Measurements from ENCODE around the gene BMPR1B. TPM values are rescaled to one million over a fixed set of nuclear protein-coding genes. Genes with fewer than 3 reads are reported as not detected.

Gene BMPR1B
- total RNA-seq, 1 experiment from 2014 or later, result 0.62 TPM

- H3K4me3 ChIP-seq (ENCODE audit: low read depth in 2 of 2, low read length in 2 of 2), result no peak overlapping the region
- H3K36me3 ChIP-seq (ENCODE audit: control insufficient read depth, insufficient read depth, low read length), result no peaks in the 10 kb centered on the region; the same call in 1 of the 2 replicates
- TF ChIP-seq TCF7L2 (IDR thresholded peaks at IDR 0.05; ENCODE audit: low read depth, low read length) (no peak), SIN3A (IDR thresholded peaks at IDR 0.05; ENCODE audit: borderline replicate concordance, insufficient read depth, low read depth, low read length) (no peak), POLR2AphosphoS5 (IDR thresholded peaks at IDR 0.05; ENCODE audit: low read depth, low read length) (no peak), CTCF (IDR thresholded peaks at IDR 0.05) (no peak), REST (IDR thresholded peaks at IDR 0.05; ENCODE audit: insufficient read depth in 1 of 2, low read depth in 2 of 2, low read length in 1 of 2) (no peak)
- in situ Hi-C loops (cut with HindIII; ENCODE audit: low pct_unique_long_range_greater_than_20kb, low sequenced_read_pairs) (no loop called here), intact Hi-C loops (cut with micrococcal nuclease; ENCODE audit: unreplicated experiment) (no loop called here)
- H3K4me1 ChIP-seq (ENCODE audit: control insufficient read depth, insufficient read depth, low read length), result no peaks in the 10 kb centered on the region
- no peaks in the 10 kb centered on the region for H3K9me3 ChIP-seq (ENCODE audit: control insufficient read depth, insufficient read depth, low read depth, low read length)
- ATAC-seq (no peak), DNase-seq (ENCODE audit: low read depth, low spot score) (no peak)
- POLR2A ChIA-PET, result no interaction called here
- BruUV-seq (replicated peaks), result no TSS peak
- H3K27me3 ChIP-seq (ENCODE audit: control insufficient read depth, insufficient read depth, low read length), result no peaks in the 10 kb centered on the region
- CTCF ChIA-PET, result no interaction called here
- no peak overlapping the region for H3K27ac ChIP-seq (ENCODE audit: low read length)
Measured at GRCh38 chr4:95108883-95109421, 351.2 kb downstream of the BMPR1B start.

GRCh38 chr4:95114521-95114920 is 356.8 kb downstream of the BMPR1B start:
- no peak for DNase-seq (ENCODE audit: low read depth, low spot score)
- no peak overlapping the region for H3K27ac ChIP-seq (ENCODE audit: low read length)
- in situ Hi-C loops (cut with HindIII; ENCODE audit: low pct_unique_long_range_greater_than_20kb, low sequenced_read_pairs) (no loop called here), intact Hi-C loops (cut with micrococcal nuclease; ENCODE audit: unreplicated experiment) (no loop called here)
- CTCF ChIA-PET, result no interaction called here
- no peaks in the 10 kb centered on the region; the same call in 1 of the 2 replicates for H3K36me3 ChIP-seq (ENCODE audit: control insufficient read depth, insufficient read depth, low read length)
- TF ChIP-seq TCF7L2 (IDR thresholded peaks at IDR 0.05; ENCODE audit: low read depth, low read length) (no peak), CTCF (IDR thresholded peaks at IDR 0.05) (no peak), REST (IDR thresholded peaks at IDR 0.05; ENCODE audit: insufficient read depth in 1 of 2, low read depth in 2 of 2, low read length in 1 of 2) (no peak), SIN3A (IDR thresholded peaks at IDR 0.05; ENCODE audit: borderline replicate concordance, insufficient read depth, low read depth, low read length) (no peak), POLR2AphosphoS5 (IDR thresholded peaks at IDR 0.05; ENCODE audit: low read depth, low read length) (no peak)
- no peaks in the 10 kb centered on the region for H3K4me1 ChIP-seq (ENCODE audit: control insufficient read depth, insufficient read depth, low read length)
- no peaks in the 10 kb centered on the region for H3K27me3 ChIP-seq (ENCODE audit: control insufficient read depth, insufficient read depth, low read length)
- no TSS peak for BruUV-seq (replicated peaks)
- no peak overlapping the region for H3K4me3 ChIP-seq (ENCODE audit: low read depth in 2 of 2, low read length in 2 of 2)
- ATAC-seq, result no peak
- H3K9me3 ChIP-seq (ENCODE audit: control insufficient read depth, insufficient read depth, low read depth, low read length), result no peaks in the 10 kb centered on the region
- POLR2A ChIA-PET, result no interaction called here
